HG03442 (cell line): ENCODE data around the gene PIM3.

ENCODE experiments used
- ATAC-seq: cut with Tn5 transposase; IDR thresholded peaks from one replicate; pipeline ENCODE4 v1.9.1; 2021; ENCODE audit warnings: mild to moderate bottlenecking, moderate library complexity; ENCODE audit not compliant: unreplicated experiment

Gene PIM3

GRCh38 chr22:49999946-50000586, 39.5 kb downstream of the PIM3 start:
- no peak for ATAC-seq

- no peak for ATAC-seq
Observed at GRCh38 chr22:50000587-50001387, 40.2 kb downstream of the PIM3 start.

GRCh38 chr22:50001388-50002231, 41.0 kb downstream of the PIM3 start:
- ATAC-seq: no peak

GRCh38 chr22:50002791-50003190, 42.2 kb downstream of the PIM3 start:
- no peak for ATAC-seq

- ATAC-seq: no peak
Observed at GRCh38 chr22:50004918-50005317, 44.3 kb downstream of the PIM3 start.

GRCh38 chr22:50007057-50007511, 46.5 kb downstream of the PIM3 start:
- ATAC-seq: no peak

GRCh38 chr22:50008151-50009040, 47.8 kb downstream of the PIM3 start:
- no peak for ATAC-seq

GRCh38 chr22:50009251-50009650, 48.7 kb downstream of the PIM3 start:
- ATAC-seq: no peak

GRCh38 chr22:50009765-50010675, 49.4 kb downstream of the PIM3 start:
- no peak for ATAC-seq

GRCh38 chr22:50010676-50011446, 50.3 kb downstream of the PIM3 start:
- no peak for ATAC-seq

- no peak for ATAC-seq
Observed at GRCh38 chr22:50011447-50012210, 51.1 kb downstream of the PIM3 start.

GRCh38 chr22:50012211-50013181, 51.9 kb downstream of the PIM3 start, which contains the start of gene IL17REL:
IL17REL (minus strand) TSS chr22:50012765; CDS start chr22:50012646, 119 bp downstream.
- no peak for ATAC-seq
